GM19395 (cell line): ENCODE data around the gene RBL2.
"Not testable (repeated sequence)": the region's sequence is repeated elsewhere in the genome, so short reads cannot be mapped to it uniquely, and the experiment has no call there.

Source experiments
- ATAC-seq: cut with Tn5 transposase; IDR thresholded peaks from one replicate; pipeline ENCODE4 v1.9.1; 2021; ENCODE audit warnings: mild to moderate bottlenecking, moderate library complexity; ENCODE audit not compliant: unreplicated experiment

RBL2 gene

DNA sequence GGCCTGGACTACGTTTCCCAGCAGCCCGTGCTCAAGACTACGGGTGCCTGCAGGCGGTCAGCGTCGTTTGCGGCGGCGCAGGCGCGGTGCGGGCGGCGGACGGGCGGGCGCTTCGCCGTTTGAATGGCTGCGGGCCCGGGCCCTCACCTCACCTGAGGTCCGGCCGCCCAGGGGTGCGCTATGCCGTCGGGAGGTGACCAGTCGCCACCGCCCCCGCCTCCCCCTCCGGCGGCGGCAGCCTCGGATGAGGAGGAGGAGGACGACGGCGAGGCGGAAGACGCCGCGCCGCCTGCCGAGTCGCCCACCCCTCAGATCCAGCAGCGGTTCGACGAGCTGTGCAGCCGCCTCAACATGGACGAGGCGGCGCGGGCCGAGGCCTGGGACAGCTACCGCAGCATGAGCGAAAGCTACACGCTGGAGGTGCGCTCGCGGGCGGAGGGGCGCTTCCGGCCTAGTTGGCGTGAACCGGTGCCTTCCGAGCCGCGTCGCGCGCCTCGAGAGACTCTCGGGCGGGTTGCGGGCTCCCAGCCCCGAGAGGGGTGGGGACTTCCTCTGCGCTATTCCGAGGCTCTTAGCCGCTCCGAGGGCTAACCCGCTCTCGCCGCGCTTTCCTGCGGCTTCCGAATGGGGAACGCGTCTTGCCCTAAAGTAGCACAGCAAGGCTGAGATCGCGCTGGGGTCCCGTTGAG lies at the start of gene RBL2:
Gene RBL2 (plus strand): TSS at position 95 of the 689 bp plus-strand sequence. CDS start 86 bp downstream, at position 181.
- peak; percentile 80 for ATAC-seq

DNA sequence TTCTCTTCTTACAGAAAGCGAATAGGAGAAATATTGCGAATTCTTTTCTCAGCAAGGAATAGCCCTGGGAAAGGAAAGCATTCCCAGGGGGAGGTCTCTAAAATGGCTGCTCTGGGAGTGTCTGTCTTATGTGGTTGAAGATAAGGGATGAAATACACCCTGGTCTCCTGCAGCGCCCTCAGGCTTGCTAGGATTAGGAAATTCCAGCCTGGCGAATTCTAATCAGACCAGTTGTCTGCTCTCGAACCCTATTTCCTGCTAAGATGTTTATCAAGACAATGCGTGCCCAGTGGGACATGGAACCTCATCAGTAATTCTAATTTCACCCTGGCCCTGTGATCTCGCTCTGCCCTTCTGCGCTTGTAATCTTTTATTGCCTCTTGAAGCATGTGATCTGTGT lies 49.7 kb upstream of the RBL2 start:
- not testable (repeated sequence) for ATAC-seq

- ATAC-seq = no peak
Measured at GRCh38 chr16:53404959-53405358, 29.3 kb upstream of the RBL2 start.

DNA sequence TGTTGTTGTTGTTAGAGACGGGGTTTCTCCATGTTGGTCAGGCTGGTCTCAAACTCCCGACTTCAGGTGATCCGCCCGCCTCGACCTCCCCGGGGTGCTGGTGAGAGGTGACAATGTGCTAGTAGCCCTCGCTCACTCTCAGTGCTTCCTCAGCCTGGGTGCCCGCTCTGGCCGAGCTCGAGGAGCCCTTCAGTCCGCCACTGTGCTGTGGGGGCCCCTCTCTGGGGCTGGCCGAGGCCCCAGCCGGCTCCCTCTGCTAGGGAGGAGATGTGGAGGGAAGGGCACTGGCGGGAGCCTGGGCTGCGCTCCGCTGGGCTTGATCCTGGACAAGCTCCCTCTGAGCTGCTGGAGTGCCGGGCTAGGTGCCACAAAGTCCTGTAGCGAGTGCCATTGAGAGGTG lies 21.7 kb upstream of the RBL2 start:
- no peak for ATAC-seq

GRCh38 chr16:53413864-53414263 lies 20.4 kb upstream of the RBL2 start:
- ATAC-seq = no peak

GRCh38 chr16:53414381-53414780 lies 19.9 kb upstream of the RBL2 start:
- no peak for ATAC-seq

DNA sequence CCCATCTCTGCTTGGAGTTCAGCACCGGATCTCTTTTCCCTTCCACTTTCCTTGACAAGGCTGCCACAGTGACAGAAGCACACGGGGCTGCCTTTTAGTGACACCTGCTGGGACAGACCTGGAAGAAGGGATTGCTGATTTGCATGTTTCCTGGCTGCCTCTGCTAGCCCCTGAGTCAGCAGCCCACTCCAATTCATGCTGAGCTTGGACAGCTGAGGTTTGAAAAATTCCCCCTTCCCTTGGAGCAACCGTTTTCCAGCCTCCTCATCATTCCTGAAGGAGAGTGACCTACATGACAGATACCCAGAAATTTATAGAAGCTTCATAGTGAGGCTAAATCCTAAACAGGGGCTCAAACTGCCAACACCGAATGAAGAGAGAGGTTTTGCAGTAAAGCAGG lies 18.8 kb upstream of the RBL2 start:
- ATAC-seq = no peak

GRCh38 chr16:53417011-53417410 lies 17.3 kb upstream of the RBL2 start:
- ATAC-seq = no peak

GRCh38 chr16:53417976-53418375 lies 16.3 kb upstream of the RBL2 start:
- no peak for ATAC-seq

- not testable (repeated sequence) for ATAC-seq
Measured at GRCh38 chr16:53419383-53419709, 14.9 kb upstream of the RBL2 start.

DNA sequence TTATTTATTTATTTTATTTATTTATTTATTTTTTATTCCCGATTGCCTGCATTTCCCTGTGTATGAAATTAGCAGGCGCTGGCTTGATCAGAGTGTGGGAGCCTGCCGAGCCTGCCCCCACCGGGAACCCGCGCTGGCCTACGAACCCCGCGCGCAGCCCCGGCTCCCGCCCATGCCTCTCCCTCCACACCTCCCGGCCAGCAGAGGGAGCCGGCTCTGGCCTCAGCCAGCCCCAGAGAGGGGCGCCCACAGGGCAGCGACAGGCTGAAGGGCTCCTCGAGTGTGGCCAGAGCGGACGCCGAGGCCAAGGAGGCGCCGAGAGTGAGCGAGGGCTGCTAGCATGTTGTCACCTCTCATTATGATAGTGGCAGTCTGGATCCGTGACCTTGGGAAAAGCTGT lies 13.0 kb upstream of the RBL2 start:
- no peak for ATAC-seq

DNA sequence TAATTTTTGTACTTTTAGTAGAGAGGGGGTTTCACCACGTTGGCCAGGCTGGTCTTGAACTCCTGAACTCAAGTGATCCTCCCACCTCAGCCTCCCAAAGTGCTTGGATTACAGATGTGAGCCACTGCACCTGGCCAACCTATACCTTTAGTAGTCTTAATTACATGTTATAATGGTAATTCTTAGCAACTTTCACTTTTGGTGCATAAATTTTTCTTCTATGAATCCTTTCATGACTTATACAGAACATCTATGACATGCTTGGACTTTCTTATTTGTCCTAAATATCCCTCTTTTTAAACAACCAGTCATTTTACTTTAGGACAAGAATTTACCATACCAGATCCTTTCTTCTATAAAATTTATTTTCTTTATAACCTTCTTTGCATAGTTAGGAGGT lies 10.3 kb upstream of the RBL2 start:
- not testable (repeated sequence) for ATAC-seq

DNA sequence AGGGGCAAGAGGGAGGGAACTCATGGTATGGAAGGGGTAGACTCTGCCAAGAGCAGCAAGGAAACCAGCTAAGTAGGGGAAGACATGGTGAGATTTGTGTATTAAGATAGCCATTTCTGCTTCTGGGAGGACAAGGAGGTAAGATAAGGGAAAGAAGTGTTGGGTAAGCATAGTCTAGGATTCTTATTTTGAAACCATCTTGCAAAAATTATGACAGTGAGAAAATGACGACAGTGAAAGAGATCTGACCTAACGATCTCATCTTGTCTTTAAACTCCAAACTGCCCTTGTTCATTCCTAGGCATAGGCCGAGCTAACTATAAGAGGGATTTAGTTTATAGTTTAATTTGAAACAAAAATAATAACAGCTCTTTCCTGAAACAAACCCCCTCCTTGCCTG lies 5.6 kb upstream of the RBL2 start:
- no peak for ATAC-seq

- no peak for ATAC-seq
Measured at GRCh38 chr16:53429221-53429943, 4.9 kb upstream of the RBL2 start.

GRCh38 chr16:53430363-53430762 lies 3.9 kb upstream of the RBL2 start:
- ATAC-seq = no peak

- no peak for ATAC-seq
Measured at GRCh38 chr16:53433509-53433908, 762 bp upstream of the RBL2 start.

GRCh38 chr16:53433930-53434376 lies 318 bp upstream of the RBL2 start:
- ATAC-seq = no peak

DNA sequence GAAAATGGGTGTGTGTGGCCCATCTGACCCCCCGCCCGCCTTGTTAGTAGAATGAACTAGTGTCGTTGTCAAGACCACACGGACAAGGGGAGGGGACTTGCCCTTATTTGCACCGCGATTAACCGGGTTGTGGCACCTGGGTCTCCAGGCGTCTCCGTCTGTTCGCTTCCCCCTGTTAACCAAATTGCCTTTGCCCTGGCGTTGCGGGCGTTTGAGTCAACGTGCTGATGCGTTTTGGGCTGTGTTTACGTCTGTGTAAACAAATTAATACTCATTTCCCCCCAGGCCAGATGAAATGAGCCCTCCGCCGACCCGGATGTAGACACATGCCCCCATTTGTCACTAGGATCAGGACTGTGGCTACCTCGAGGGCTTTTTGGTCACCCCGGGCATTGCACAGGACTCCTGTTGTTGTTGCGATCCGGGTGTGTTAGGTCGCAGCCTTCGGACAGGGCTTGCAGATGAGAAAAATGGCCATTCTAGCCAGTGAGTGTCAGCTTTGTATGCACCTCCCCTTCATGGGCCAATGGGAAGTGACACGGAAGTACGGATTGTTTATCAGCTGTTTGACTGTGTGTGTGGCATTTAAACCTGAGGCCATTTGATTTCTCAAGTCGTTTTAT lies 906 bp downstream of the RBL2 start:
- ATAC-seq = peak; percentile 85

DNA sequence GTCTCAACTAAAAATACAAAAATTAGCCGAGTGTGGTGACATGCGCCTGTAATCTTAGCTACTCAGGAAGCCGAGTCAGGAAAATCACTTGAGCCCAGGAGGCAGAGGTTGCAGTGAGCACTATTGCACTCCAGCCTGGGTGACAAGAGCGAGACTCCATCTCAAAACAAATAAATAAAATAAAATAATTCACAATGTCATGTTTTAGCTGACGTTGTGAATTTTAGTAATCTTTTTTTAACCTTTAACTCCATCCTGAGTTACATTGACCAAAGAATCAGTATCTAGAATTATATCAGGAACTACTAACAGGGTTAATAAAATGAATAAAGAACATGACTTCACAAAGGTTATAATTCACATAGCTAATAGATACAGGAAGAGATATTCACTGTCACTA lies 5.9 kb downstream of the RBL2 start:
- no peak for ATAC-seq

- ATAC-seq = no peak
Measured at GRCh38 chr16:53445534-53445933, 11.3 kb downstream of the RBL2 start.

DNA sequence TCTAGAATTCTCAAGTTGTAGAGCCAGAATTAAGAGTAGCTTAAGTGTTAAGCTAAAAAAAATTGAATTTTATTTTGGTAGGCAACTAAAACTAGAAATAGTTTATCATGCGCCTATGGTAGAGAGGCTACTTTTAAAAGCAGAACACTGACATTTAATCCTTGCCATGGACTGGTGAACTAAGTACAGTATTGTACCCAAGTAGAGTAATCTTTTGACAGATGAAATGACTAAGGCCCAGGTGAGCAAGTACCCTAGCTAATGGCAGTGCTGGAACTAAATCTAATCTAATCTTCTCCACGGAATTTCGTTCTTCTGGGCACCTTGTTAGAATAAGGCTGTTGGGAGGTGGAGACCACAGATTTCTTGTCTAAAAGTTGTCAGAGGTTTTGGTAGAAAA lies 11.8 kb downstream of the RBL2 start:
- no peak for ATAC-seq

GRCh38 chr16:53449816-53450517 lies 15.7 kb downstream of the RBL2 start:
- ATAC-seq = no peak
